ENCODE data around the gene MGME1.

Gene MGME1

DNA sequence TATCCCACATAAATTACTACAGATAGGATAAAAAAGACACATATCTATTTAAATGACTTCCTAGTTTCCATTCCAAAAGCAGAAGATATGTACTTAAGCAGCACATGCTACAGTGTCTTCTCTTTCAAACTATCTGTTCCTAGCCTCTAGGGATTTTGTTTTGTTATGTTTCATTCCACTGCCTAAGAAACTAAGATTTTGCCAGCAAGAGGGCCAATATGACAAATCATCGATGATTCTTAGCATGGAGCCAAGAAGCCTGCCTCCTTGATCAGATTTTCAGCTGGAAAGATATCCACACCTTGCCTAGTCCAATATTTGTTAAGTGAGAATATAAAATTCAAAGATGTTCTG, 7.3 kb upstream of the MGME1 start:
- DNase-seq, result no peak

DNA sequence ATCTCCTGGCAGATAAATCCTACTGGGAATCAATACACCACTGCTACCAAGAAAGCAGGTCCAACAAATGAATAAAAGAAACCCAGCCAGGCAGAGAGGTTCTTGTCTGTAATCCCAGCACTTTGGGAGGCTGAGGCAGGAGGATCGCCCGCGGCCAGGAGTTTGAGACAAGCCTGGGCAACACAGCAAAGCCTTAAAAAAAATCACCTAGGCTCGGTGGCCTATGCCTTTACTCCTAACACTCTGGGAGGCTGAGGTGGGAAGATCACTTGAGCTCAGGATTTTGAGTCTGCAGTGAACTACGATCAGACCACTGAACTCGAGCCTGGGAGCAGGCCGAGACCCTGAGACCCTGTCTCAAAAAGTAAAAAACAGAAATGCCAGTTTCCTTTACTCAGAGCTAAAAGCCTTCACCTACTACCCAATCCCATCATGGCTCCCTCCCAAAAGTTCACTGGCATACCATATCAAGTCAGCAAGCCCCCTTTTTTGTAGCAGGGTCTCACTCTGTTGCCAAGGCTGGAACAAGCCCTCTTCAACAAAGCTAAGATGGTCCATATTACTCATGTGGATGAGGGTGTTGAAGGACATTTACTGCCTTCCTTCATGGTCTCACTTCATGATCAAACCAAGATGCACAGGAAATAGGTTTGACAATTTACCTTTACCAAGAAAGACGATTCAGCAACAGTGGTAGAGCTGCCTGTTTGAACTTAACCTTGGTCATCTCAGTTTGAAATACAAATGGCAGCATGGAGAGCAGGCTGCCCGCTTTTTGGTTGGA, 5.5 kb upstream of the MGME1 start:
- no peak for DNase-seq

DNA sequence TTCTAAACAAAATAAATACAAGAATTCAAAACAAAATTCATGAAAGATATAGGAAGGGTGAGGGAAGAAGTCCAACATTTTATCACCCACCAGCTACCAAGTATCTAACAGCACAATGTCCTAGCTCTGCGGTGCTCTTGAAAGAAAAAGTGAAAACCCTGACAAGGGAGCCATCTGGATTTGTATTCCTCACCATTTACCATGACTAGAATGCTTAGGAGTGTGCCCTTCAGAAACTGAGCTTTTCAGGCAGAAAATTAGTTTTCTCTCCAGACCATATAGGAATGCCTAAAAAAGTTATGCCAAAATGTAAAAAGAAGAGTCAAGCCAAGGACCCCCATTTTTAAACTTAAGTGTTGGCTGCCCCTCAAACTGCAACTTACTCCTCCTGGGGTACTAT, 4.7 kb upstream of the MGME1 start:
- DNase-seq, result no peak

DNA sequence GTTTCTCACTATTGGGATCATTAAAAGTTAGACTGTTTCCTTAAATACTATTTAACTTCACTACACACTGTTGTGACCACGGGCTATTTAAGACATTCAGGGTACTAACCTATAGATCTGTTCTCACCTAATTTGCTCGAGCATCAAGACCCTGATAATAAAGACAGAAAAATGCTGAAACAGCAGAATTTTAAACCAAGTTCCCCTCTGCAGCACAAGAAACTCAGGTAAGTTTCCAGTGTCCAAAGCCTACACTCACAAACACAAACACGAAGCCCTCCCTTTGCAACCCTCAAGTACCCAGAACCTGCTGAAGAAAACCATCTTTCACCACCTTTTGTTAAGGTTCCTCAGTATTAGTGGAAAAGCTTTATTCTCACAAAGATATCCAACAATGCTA, 4.2 kb upstream of the MGME1 start:
- DNase-seq, result no peak

DNA sequence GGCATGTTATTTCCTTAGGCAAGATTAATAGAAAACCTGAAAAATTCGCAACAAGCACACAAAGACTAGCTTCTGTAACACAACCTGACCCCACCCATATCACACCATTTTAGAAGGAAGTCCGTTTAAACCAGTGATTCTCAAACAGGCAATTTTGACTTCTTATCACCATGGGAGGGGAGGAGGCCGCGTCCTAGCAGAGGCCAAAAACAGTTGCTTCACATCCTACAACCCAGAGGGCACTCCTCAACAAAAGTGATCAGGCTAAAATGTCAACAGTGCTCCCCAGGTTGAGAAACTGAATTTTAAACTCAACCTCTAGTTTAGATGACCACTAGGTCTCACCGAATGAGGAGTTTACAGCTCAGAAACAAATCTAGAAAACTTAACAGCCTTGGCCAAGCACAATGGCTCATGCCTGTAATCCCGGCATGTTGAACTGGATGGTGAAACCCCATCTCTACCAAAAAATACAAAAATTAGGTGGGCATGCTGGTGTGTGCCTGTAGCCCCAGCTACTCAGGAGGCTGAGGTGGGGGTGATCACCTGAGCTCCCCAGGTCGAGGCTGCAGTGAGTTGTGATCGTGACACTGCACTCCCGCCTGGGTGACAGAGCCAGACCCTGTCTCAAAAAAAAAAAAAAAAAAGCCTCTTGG, 3.6 kb upstream of the MGME1 start:
- DNase-seq, result no peak

DNA sequence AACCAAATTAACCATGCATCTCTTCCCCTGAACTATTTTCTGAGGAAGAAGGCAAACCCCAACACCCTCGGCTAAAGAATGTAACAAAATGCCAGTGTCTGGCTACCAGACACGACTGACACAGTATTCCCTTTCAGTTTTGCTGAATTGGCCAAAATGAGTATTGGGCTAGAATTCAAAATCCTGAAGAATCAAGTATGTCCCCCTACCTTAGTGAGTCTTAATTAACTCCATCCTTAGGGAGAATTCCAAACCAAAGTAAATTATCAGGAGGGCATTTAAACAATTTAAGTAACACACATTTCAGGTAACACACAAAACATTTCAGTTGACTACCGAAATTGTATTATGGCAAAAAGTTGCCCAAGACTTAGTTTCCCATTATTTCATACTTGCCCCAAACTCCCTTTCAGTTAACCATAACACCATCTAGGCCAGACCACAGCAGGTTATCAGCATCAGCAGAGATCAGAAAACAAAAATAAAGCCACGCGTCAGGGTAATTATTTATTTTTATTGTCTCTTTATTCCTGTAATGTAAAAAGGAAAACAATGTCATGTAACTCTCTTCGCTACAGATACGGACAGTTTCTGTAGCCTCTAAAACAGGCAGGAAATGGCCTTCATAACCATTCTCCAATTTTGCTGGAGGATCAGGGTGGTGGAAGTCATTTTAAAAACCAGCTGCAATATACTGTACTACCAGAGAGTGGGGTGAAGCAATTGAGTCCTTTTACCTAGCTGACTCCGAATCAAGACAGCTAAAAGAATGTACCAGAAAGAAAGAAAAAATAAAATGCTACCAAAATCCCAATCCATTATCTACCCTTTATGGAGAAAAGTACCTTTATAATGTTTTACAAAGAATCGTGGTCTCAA, 2.1 kb upstream of the MGME1 start:
- DNase-seq, result no peak

DNA sequence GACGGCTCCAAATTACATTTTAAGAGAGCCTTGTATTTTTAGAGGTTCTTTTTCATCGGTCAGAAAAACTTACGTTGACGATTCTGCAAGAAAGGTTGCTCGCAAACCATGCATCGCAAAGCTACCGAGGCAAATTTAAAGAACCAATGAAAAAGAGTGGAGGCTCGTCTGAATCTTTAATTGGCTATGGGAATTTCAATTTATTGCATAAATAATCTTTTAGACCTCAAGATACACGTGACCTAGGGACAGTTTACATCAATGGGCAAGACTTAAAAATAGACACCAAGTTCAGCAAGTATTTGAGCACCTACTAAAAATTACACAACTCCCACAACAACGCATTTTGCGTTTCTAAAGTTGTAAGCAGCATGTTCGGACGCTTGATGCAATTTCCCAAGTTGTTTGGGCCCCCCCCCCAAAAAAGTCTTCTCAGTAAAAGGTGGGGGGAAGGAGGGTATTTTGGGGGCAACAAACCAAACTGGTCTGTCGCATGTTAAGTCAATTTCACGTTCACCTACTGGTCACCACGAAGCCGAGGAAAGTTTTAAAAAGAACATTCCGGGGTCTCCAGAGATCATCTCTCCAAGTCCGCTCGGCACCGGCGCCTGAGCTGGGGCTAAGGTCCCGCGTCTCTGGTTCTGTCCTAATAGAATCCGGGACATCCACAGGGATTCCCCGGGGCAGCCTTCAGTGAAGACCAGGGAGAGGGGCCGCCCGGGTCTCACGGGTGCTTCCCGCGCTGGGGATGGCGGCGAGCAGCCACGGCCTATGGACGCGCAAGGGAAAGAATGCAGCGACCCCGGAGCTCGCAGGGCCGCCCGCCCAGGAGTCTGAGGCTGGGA, 1.1 kb upstream of the MGME1 start:
- no peak for DNase-seq

DNA sequence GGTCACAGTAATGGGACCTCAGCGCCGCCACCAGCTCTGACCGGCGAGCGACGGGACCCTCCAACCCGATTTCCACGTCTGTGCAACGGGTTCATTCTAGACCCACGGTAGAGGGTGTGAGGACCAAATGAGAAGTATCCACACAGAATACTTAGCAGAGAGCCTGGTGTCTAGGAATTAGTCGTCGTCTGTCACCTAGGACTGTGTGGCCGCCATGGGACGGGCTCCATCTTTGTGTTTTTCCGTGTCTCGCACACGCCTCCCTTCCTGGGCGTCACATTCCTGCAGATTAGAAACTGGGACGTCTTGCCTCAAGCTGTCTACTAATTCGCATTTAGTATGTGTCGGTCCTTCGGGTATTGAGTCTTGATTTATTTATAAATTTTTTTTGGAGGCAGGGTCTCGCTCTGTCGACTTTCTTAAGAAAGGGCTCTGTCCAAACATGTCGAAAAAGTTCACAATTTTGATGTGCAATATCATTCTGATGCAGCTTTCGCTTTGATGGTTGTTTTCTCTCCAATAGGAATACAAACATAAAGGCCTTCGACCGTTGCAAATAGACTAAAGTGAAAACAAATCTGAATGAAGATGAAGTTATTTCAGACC, 563 bp downstream of the MGME1 start:
- DNase-seq, result no peak

DNA sequence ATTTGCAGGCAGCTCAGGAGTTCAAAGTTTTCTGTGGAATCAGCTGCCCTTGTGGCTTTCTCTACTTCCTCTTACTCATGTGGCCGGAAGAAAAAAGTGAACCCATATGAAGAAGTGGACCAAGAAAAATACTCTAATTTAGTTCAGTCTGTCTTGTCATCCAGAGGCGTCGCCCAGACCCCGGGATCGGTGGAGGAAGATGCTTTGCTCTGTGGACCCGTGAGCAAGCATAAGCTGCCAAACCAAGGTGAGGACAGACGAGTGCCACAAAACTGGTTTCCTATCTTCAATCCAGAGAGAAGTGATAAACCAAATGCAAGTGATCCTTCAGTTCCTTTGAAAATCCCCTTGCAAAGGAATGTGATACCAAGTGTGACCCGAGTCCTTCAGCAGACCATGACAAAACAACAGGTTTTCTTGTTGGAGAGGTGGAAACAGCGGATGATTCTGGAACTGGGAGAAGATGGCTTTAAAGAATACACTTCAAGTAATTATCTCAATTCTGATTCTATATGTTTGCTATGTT, 1.1 kb downstream of the MGME1 start:
- DNase-seq, result no peak

DNA sequence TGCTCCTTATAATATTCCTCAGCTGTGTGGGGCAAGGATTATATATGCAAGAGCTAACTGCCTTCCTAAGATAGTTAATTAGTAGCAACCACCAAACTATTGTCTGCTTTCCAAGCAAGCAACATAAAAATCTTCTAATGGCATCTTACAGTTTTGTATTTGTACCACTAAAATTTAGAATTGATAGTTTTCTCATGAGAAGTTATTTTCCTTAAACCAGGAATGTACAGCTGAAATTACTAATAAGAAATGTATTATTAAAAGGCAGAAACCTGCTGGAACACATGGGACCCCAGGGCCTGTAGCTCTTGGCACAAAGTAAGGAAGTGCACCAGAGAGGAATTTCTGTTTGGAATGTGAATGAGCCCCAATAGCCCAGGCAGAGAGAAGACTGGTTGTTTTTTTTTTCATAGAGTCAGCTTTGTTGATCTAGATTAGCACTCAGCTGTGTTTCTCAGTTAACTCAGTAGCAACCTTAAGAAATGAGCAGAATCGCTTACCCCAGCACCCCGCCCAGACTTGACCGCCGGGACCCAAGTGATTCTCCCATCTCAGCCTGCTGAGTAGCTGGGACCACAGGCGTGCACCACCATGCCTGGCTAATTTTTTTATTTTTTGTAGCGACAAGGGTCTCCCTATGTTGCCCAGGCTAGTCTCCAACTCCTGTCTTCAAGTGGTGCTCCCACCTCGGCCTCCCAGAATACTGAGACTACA, 2.6 kb downstream of the MGME1 start:
- DNase-seq, result no peak

DNA sequence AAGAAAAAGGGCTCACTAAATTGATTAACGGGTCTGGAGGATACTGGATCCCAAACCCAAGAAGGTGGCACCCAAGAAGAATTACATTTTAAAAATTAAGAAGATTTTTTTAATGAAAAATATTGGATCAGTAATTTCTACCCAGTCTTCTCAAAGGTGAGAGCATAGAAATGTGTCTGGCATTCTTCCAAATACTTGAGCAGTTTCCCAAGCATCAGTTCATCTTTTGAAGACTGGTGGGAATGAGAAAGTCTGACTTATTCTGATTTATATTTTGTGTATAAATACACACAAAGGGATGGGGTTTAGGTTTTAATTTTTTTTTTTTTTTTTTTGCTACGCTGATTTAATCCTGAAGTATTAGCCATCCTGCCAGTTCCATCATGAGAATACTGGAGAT, 3.3 kb downstream of the MGME1 start:
- no peak for DNase-seq

DNA sequence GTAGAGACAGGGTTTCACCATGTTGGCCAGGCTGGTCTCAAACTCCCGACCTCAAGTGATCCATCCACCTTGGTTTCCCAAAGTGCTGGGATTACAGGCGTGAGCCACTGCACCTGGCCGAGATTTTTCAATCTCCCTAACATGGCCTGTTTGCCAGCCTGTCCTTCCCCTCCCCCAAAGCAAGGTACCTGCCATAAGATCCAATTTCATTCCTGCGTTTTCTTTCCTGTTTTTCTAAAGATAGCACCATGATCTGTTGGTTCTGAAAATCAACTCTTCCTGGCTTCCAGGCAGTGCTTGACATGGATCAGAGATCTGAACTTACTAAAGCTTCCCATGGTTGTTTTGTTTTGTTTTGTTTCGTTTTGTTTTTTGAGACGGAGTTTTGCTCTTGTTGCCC, 7.5 kb downstream of the MGME1 start:
- DNase-seq, result no peak

DNA sequence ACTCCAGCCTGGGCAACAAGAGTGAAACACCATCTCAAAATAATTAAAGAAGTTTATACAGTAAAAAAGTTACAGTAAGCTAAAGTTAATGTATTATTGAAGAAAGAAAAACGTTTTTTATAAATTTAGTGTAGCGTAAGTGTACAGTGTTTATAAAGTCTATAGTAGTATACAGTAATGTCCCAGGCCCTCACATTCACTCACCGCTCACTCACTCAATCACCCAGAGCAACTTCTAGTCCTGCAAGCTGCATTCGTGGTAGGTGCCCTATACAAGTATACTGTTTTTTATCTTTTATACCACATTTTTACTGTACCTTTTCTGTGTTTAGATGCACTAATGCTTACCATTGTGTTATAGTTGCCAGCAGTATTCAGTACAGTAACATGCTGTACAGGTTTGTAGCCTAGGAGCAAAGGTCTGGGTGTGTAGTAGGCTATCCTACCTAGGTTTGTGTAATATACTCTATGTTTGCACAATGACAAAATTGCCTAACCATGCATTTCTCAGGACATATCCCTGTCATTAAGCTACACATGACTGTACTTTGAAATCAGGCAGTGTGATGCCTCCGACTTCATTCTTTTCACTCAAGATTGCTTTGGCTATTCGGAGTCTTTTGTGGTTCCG, 16.7 kb downstream of the MGME1 start:
- no peak for DNase-seq

DNA sequence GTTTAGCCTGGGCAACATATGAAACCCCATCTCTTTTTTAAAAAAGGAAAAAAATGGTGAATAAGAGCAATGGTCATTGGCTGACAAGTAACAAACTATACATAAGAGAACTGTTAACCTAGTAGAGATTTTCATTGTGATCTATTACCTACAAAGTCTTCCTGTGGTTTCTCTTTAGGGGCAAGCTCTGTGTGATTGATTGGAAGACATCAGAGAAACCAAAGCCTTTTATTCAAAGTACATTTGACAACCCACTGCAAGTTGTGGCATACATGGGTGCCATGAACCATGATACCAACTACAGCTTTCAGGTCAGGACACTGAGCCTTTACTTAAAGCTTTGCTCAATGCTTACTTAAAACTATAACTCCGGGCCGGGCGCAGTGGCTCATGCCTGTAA, 19.2 kb downstream of the MGME1 start:
- DNase-seq, result no peak

DNA sequence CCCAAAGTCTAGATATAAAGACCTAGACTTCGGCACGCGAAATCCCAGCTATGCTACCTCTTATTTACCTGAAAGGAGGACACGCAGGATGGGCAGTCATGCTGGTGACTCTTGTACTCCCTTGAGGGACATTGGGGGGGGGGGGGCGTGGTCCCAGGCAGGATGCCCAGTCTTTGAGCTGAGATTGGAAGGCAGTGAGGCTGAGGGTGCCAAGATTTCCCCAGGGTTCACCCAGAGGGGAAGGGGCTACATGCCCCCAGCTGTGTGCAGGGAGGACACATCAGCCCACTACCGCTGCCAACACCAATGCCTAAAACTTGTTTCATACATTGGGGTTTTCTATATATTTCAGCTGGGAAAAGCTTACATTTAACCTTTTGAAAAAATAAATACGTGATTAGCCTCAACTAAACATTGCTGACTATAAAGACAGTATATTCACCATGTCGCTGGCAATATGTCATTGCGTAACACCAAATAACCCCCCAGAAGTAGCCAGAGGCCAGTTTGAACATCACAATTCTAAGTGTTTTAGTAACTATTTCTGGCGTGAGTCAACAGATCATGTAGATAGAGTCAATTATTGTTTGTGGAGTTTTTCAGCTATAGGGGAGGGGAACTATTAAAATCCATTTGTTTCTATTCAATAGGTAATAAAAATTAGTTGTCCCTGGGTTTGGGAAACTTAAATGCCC, 21.6 kb downstream of the MGME1 start:
- no peak for DNase-seq

DNA sequence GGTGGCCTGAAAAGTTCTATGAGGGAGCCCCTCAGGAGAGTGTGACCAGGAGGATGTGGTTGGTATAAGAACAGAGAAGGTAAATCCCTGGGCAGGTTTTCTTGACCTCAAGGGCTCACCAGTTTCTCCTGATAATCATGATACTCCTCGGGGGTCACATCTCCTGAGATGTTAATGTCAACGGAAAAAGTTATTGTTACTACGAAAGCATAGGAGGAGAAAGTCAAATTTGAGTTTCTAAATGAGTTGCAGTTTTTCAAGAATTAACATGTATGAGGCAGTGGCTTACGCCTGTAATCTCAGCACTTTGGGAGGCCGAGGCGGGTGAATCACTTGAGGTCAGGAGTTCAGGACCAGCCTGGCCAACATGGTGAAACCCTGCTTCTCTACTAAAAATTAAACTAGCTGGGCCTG, 23.4 kb downstream of the MGME1 start:
- no peak for DNase-seq

DNA sequence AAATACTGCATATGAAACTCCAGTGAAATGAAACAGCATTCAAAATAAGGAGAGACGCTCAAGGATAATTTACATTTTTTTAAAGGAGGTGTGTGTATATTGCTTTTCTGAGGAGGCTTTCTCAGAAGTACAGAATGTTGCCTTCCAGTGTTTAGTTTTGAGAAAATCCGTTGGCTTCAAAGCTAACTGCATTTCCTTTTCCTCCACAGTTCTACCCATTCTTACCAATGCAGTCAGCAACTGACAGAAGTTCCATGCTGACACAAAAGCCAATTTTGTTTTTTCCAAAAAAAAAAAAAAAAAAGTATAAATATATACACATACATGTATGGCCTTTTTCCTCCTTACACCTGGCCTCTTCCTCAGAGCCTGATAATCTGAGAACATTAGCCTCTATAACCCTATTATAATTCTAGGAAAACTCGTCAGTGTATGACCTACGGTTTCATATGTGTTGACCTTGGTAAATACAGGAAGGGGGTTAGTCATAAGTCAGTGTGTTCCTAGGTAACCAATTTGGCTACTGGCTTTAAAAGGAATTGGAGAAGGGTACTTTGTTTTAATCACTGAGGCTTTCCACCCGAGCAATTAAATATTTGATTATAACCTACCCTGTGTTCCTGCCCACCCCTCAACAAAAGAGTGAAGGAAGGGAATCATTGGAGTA, 24.2 kb downstream of the MGME1 start:
- DNase-seq, result peak; percentile 83

DNA sequence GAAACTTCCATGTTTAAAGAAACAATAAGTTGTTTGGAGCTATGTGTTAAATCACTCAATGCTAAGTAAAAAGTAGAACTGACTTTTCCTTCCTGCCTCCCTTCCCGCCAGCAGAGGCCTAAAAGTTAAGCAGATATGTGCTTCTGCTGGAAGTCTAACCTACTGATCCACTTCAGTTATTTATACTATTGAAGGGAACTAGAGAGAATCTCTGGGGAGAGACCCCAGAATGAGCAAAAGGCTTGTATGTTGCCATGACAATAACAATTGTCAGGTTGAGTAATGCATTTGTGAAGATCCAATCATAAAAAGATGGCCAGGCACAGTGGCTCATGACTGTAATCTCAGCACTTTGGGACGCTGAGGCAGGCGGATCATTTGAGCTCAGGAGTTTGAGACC, 24.7 kb downstream of the MGME1 start:
- DNase-seq, result no peak

DNA sequence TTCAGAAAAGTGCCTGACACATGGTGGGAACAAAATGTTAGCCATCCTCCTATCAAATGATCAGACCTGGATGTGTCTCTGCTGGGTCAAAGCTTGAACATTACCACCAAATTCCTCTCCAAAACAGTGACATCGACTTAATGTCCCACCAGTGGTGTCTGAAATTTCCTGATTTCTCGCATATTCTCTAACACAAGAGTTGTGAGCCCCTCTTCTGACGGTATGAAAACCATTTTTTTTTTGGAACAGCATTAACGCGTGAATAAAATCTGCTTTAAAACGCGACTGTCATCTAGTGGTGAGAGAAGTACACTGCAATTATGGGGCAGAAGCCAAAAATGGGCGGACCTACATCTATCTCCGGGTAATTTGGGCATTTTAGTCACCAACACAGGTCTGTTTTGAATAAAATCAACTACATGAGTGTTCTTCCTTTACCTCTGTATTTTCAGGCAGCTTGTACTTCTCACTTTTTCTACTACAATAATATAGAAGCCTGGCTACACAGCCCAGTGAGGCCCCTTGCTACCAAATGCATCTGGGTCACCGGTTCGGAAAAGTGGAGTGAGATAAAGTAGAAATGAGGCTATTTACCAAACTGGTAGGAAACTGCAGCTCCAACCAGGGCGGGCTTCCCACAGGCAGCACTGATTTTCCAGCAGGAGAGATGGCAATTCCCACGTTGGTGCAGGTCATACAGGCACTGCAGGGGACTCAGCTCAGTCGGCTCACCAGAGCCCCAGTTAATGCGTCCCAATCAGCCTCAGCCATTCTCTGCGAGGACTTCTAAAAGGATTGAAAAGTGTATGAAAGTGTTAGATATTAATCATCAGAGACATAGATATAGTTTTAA, 27.4 kb downstream of the MGME1 start:
- DNase-seq, result peak; percentile 55

All from NCI-H2029 (cell line).